ENCODE measurements around the gene KCNG1.

KCNG1 gene

GRCh38 chr20:51036226-51036625 lies 13.3 kb upstream of the KCNG1 start:
- H3K4me3 ChIP-seq (ENCODE audit: low read depth, low read length), result no peak overlapping the region

GRCh38 chr20:51034988-51035656 lies 12.2 kb upstream of the KCNG1 start:
- no peak overlapping the region for H3K4me3 ChIP-seq (ENCODE audit: low read depth, low read length)

GRCh38 chr20:51034476-51034875 lies 11.6 kb upstream of the KCNG1 start:
- H3K4me3 ChIP-seq (ENCODE audit: low read depth, low read length), result no peak overlapping the region

GRCh38 chr20:51029963-51030920 lies 7.3 kb upstream of the KCNG1 start:
- H3K4me3 ChIP-seq (ENCODE audit: low read depth, low read length), result no peak overlapping the region

GRCh38 chr20:51029556-51029955 lies 6.6 kb upstream of the KCNG1 start:
- no peak overlapping the region for H3K4me3 ChIP-seq (ENCODE audit: low read depth, low read length)

- H3K4me3 ChIP-seq (ENCODE audit: low read depth, low read length), result no peak overlapping the region
These were observed 5.8 kb upstream of the KCNG1 start for GRCh38 chr20:51028616-51029212.

GRCh38 chr20:51027035-51027795 lies 4.3 kb upstream of the KCNG1 start:
- no peak overlapping the region for H3K4me3 ChIP-seq (ENCODE audit: low read depth, low read length)

- H3K4me3 ChIP-seq (ENCODE audit: low read depth, low read length), result no peak overlapping the region
These were observed 3.4 kb upstream of the KCNG1 start for GRCh38 chr20:51026269-51026668.

GRCh38 chr20:51024761-51025160 lies 1.9 kb upstream of the KCNG1 start:
- no peak overlapping the region for H3K4me3 ChIP-seq (ENCODE audit: low read depth, low read length)

GRCh38 chr20:51023617-51024155 lies 779 bp upstream of the KCNG1 start:
- H3K4me3 ChIP-seq (ENCODE audit: low read depth, low read length), result peak overlapping the region; percentile 50

- peak overlapping the region; percentile 61 for H3K4me3 ChIP-seq (ENCODE audit: low read depth, low read length)
These were observed 592 bp downstream of the KCNG1 start for GRCh38 chr20:51022227-51022802.

GRCh38 chr20:51021067-51022025 lies 1.6 kb downstream of the KCNG1 start:
- H3K4me3 ChIP-seq (ENCODE audit: low read depth, low read length), result no peak overlapping the region

- no peak overlapping the region for H3K4me3 ChIP-seq (ENCODE audit: low read depth, low read length)
These were observed 2.2 kb downstream of the KCNG1 start for GRCh38 chr20:51020657-51021056.

GRCh38 chr20:51019656-51020592 lies 3.0 kb downstream of the KCNG1 start:
- no peak overlapping the region for H3K4me3 ChIP-seq (ENCODE audit: low read depth, low read length)

GRCh38 chr20:51017251-51017650 lies 5.7 kb downstream of the KCNG1 start:
- no peak overlapping the region for H3K4me3 ChIP-seq (ENCODE audit: low read depth, low read length)

- no peak overlapping the region for H3K4me3 ChIP-seq (ENCODE audit: low read depth, low read length)
These were observed 6.4 kb downstream of the KCNG1 start for GRCh38 chr20:51016521-51016920.

- H3K4me3 ChIP-seq (ENCODE audit: low read depth, low read length), result no peak overlapping the region
These were observed 7.8 kb downstream of the KCNG1 start for GRCh38 chr20:51014797-51015722.
